Measurements from ENCODE around the gene PANK4. TPM values are rescaled to one million over a fixed set of nuclear protein-coding genes. Genes with fewer than 3 reads are reported as not detected.

The PANK4 gene
- total and polyA plus RNA-seq, 9 of the 15 experiments (the other 6 are each of a cell fraction or from before 2014, with no cell fraction given): 0.93 to 55.6 (median 31.5) TPM

- TF ChIP-seq RBM17 (IDR thresholded peaks at IDR 0.05; ENCODE audit: borderline replicate concordance, low read depth, low read length): no peak
- TF ChIP-seq DEAF1 (CRISPR knock-in tag; IDR thresholded peaks at IDR 0.05): no peak
- TF ChIP-seq PHF8 (IDR thresholded peaks at IDR 0.05; ENCODE audit: borderline replicate concordance, low read length): peak; percentile 68; the same call in 1 of the 2 replicates
- 0 out of 2 replicates have a peak, but pooled peaks have one; percentile 27 for TF ChIP-seq ZNF445 (CRISPR knock-in tag; IDR thresholded peaks at IDR 0.05; ENCODE audit: low read depth)
- TF ChIP-seq CBFB (CRISPR knock-in tag; IDR thresholded peaks at IDR 0.05): no peak
- TF ChIP-seq CCNT2 (IDR thresholded peaks at IDR 0.05; ENCODE audit: borderline replicate concordance, extremely low read depth, insufficient read length, low read depth, low read length): peak; percentile 93
- TF ChIP-seq ZNF311 (CRISPR knock-in tag; IDR thresholded peaks at IDR 0.05): peak; percentile 90
- TF ChIP-seq DIDO1 (tag; IDR thresholded peaks at IDR 0.05; ENCODE audit: low read depth): peak; percentile 70; the same call in 1 of the 2 replicates
- TF ChIP-seq SMAD4 (CRISPR knock-in tag; conservative IDR thresholded peaks at IDR 0.05): peak; percentile 89
- no peak for TF ChIP-seq SFPQ (IDR thresholded peaks at IDR 0.05; ENCODE audit: low read depth, low read length)
- TF ChIP-seq ZNF511 (CRISPR knock-in tag; IDR thresholded peaks at IDR 0.05): no peak; the same call in 1 of the 2 replicates
- 0 out of 2 replicates have a peak, but pooled peaks have one; percentile 50 for TF ChIP-seq LCOR (CRISPR knock-in tag; IDR thresholded peaks at IDR 0.05)
- 0 out of 2 replicates have a peak, but pooled peaks have one; percentile 44 for TF ChIP-seq IRF2 (CRISPR knock-in tag; IDR thresholded peaks at IDR 0.05)
- TF ChIP-seq CTCFL (IDR thresholded peaks at IDR 0.05; ENCODE audit: borderline replicate concordance, insufficient read depth, low read depth, low read length, poor library complexity, severe bottlenecking): no peak
- no peak for TF ChIP-seq STAT5A (IDR thresholded peaks at IDR 0.05; ENCODE audit: borderline replicate concordance, low read length)
- TF ChIP-seq HDAC8 (tag; IDR thresholded peaks at IDR 0.05): peak; percentile 83
- peak; percentile 79 for TF ChIP-seq ZFX (CRISPR knock-in tag; IDR thresholded peaks at IDR 0.05)
- TF ChIP-seq DLX4 (CRISPR knock-in tag; IDR thresholded peaks at IDR 0.05): no peak
- TF ChIP-seq ZNF644 (tag; IDR thresholded peaks at IDR 0.05; ENCODE audit: low read depth): peak; percentile 99
Measured at GRCh38 chr1:2525920-2526823, at the start of gene PANK4 (continued).
